ENCODE results near the gene TNNI3K.

TNNI3K gene

DNA sequence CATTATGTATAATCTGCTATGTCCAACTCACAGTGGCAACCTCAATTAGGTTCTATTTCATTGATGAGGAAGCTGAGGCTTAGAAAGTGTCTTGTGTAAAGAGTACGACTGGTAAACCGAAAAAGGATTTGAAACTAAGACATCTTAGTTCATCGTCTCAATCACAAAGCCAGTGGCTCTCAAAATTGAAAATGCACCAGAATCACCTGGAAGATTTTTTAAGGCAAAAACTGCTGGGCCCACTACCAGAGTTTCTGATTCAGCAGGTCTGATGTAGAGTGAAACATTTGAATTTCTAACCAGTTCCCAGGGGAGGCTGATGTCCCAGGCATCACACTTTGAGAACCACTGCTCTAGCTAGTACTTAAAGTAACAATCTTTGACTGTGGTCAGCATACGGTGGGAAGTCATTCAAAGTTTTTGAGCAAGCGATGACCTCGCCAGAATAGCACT, 282.4 kb downstream of the TNNI3K start:
- DNase-seq, result peak; percentile 55
- Histone ChIP-seq H3K27me3 (replicated peaks; ENCODE audit: insufficient read depth, low read length) (no peaks in the 10 kb centered on the region), H3F3A (ENCODE audit: insufficient read depth, low read length) (peaks cover 15% of the 10 kb centered on the region), H3K4me1 (ENCODE audit: low read length) (peaks cover 14% of the 10 kb centered on the region), H3K9ac (ENCODE audit: low read length) (no peak overlapping the region), H3K9me2 (replicated peaks; ENCODE audit: insufficient read depth, low read length) (no peaks in the 10 kb centered on the region), H3K27ac (ENCODE audit: low read length) (peak overlapping the region; percentile 26; the same call in 1 of the 2 replicates), H3K4me3 (ENCODE audit: low read length) (no peak overlapping the region), H3K79me2 (ENCODE audit: low read length) (no peaks in the 10 kb centered on the region), H3K36me3 (replicated peaks; ENCODE audit: insufficient read depth, low read length) (no peaks in the 10 kb centered on the region), H3K4me2 (ENCODE audit: low read depth, low read length) (peak overlapping the region; percentile 3; the same call in 1 of the 2 replicates), H4K20me1 (ENCODE audit: insufficient read depth, low read length) (no peaks in the 10 kb centered on the region), H3K9me3 (replicated peaks; ENCODE audit: insufficient read depth, low read length) (no peaks in the 10 kb centered on the region), H2AFZ (ENCODE audit: low read length) (no peak overlapping the region)
- TF ChIP-seq EZH2phosphoT487 (IDR thresholded peaks at IDR 0.05; ENCODE audit: low read length) (no peak), EZH2 (optimal IDR thresholded peaks at IDR 0.05; ENCODE audit: low read depth, low read length) (no peak)
- TF ChIP-seq, protein P1, sequence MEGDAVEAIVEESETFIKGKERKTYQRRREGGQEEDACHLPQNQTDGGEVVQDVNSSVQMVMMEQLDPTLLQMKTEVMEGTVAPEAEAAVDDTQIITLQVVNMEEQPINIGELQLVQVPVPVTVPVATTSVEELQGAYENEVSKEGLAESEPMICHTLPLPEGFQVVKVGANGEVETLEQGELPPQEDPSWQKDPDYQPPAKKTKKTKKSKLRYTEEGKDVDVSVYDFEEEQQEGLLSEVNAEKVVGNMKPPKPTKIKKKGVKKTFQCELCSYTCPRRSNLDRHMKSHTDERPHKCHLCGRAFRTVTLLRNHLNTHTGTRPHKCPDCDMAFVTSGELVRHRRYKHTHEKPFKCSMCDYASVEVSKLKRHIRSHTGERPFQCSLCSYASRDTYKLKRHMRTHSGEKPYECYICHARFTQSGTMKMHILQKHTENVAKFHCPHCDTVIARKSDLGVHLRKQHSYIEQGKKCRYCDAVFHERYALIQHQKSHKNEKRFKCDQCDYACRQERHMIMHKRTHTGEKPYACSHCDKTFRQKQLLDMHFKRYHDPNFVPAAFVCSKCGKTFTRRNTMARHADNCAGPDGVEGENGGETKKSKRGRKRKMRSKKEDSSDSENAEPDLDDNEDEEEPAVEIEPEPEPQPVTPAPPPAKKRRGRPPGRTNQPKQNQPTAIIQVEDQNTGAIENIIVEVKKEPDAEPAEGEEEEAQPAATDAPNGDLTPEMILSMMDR (IDR thresholded peaks at IDR 0.05; ENCODE audit: low read length), result no peak

DNA sequence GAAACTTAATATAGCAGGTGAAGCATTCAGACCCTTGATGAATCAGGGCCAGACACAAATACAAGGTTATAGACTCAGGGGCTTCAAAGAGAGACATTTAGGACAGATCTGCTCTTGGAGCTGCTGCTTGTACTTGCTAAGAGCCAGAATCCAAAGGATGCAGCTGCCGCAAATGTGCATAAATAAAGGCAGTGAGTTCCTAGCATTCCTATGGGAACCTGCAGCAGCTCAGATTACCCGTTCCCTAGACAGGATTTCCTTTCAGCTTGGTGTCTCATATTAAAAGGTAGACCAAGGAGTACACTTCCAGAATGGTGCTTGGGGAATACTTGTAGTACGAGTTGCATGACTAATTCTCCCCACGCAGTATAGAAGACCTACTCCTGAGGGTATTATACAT, 287.0 kb downstream of the TNNI3K start:
- peaks cover 13% of the 10 kb centered on the region for H3K4me1 ChIP-seq (ENCODE audit: low read length)
- H3K9me2 ChIP-seq (replicated peaks; ENCODE audit: insufficient read depth, low read length), result no peaks in the 10 kb centered on the region
- H3K27me3 ChIP-seq (replicated peaks; ENCODE audit: insufficient read depth, low read length), result no peaks in the 10 kb centered on the region
- no peak for DNase-seq
- no peaks in the 10 kb centered on the region for H3K36me3 ChIP-seq (replicated peaks; ENCODE audit: insufficient read depth, low read length)
- no peak overlapping the region for H3K4me2 ChIP-seq (ENCODE audit: low read depth, low read length)
- H3K9me3 ChIP-seq (replicated peaks; ENCODE audit: insufficient read depth, low read length), result no peaks in the 10 kb centered on the region
- peaks cover 14% of the 10 kb centered on the region for H3F3A ChIP-seq (ENCODE audit: insufficient read depth, low read length)
- H3K79me2 ChIP-seq (ENCODE audit: low read length), result no peaks in the 10 kb centered on the region
- H2AFZ ChIP-seq (ENCODE audit: low read length), result no peak overlapping the region
- H4K20me1 ChIP-seq (ENCODE audit: insufficient read depth, low read length), result no peaks in the 10 kb centered on the region
- H3K9ac ChIP-seq (ENCODE audit: low read length), result no peak overlapping the region
- H3K4me3 ChIP-seq (ENCODE audit: low read length), result no peak overlapping the region
- no peak overlapping the region for H3K27ac ChIP-seq (ENCODE audit: low read length)
- TF ChIP-seq EZH2phosphoT487 (IDR thresholded peaks at IDR 0.05; ENCODE audit: low read length) (no peak), EZH2 (optimal IDR thresholded peaks at IDR 0.05; ENCODE audit: low read depth, low read length) (no peak)
- TF ChIP-seq, protein P1 (IDR thresholded peaks at IDR 0.05; ENCODE audit: low read length), result no peak

DNA sequence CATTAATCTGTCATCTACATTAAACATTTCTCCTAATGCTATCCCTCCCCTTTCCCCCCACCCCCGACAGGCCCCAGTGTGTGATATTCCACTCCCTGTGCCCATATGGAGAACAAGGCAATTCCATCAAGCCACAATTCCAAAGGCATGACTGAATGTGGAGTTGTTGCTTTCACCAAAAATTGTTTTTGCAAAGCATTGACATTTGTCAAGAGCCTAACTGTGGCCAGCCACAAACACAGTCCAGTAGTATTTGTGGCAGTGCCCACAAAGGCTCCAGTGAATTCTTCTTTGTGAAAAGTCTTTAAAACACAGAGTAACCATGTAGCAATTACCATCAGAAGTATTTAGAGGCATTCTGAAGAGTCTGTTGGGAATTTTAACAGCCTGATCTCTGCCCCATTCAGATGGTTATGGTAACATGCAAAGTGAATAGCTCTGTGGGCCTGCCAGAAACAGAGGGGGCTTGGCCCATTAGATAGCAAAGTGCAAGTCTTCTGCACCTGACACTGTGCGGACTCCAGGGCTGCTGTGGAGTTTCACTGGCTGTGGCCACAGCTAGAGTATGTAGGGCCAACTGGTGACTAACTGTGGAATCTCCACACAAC, 288.8 kb downstream of the TNNI3K start:
- no peaks in the 10 kb centered on the region for H3K36me3 ChIP-seq (replicated peaks; ENCODE audit: insufficient read depth, low read length)
- no peak overlapping the region for H2AFZ ChIP-seq (ENCODE audit: low read length)
- no peak overlapping the region for H3K4me2 ChIP-seq (ENCODE audit: low read depth, low read length)
- H3K4me1 ChIP-seq (ENCODE audit: low read length), result no peaks in the 10 kb centered on the region
- no peaks in the 10 kb centered on the region for H3F3A ChIP-seq (ENCODE audit: insufficient read depth, low read length)
- H3K9ac ChIP-seq (ENCODE audit: low read length), result no peak overlapping the region
- no peaks in the 10 kb centered on the region for H3K79me2 ChIP-seq (ENCODE audit: low read length)
- no peaks in the 10 kb centered on the region for H3K27me3 ChIP-seq (replicated peaks; ENCODE audit: insufficient read depth, low read length)
- no peak overlapping the region for H3K27ac ChIP-seq (ENCODE audit: low read length)
- no peaks in the 10 kb centered on the region for H3K9me3 ChIP-seq (replicated peaks; ENCODE audit: insufficient read depth, low read length)
- H4K20me1 ChIP-seq (ENCODE audit: insufficient read depth, low read length), result no peaks in the 10 kb centered on the region
- no peaks in the 10 kb centered on the region for H3K9me2 ChIP-seq (replicated peaks; ENCODE audit: insufficient read depth, low read length)
- DNase-seq, result no peak
- H3K4me3 ChIP-seq (ENCODE audit: low read length), result no peak overlapping the region
- TF ChIP-seq, protein P1 (IDR thresholded peaks at IDR 0.05; ENCODE audit: low read length), result no peak
- TF ChIP-seq EZH2 (optimal IDR thresholded peaks at IDR 0.05; ENCODE audit: low read depth, low read length) (no peak), EZH2phosphoT487 (IDR thresholded peaks at IDR 0.05; ENCODE audit: low read length) (no peak)
